ENCODE results near the gene ARHGAP35. TPM values are rescaled to one million over a fixed set of nuclear protein-coding genes. Genes with fewer than 3 reads are reported as not detected.

ARHGAP35 gene
- 84.9 and 86.0 TPM in 2 replicates for total RNA-seq
- long read RNA-seq, partial matches to known transcripts, result 0 of 3 reads
- long read RNA-seq, other reads (novel, unspliced or antisense), result 3 of 3 reads

- Mint-ChIP-seq H3K36me3 (ENCODE audit: insufficient read depth) (peaks cover 4% of the 10 kb centered on the region), H3K27ac (peak within 1 kb of the TSS; percentile 98), H3K9me3 (ENCODE audit: low read depth) (no peaks in the 10 kb centered on the region), H3K4me1 (ENCODE audit: low read depth) (peaks cover 20% of the 10 kb centered on the region), H3K4me3 (ENCODE audit: low read depth) (peak within 1 kb of the TSS; percentile 79), H3K27me3 (no peaks in the 10 kb centered on the region)
- no peak for TF ChIP-seq CTCF (IDR thresholded peaks at IDR 0.05; ENCODE audit: unreplicated experiment)
- DNase-seq (ENCODE audit: low spot score, unreplicated experiment), result no peak
Observed at GRCh38 chr19:46860846-46861690, at the start of gene ARHGAP35. Gene ARHGAP35 (plus strand): TSS chr19:46860997. CDS start chr19:46918676, 57,679 bp downstream.

GRCh38 chr19:46812977-46813838 is 47.6 kb upstream of the ARHGAP35 start:
- peaks cover 4% of the 10 kb centered on the region for H3K4me1 Mint-ChIP-seq (ENCODE audit: low read depth)
- no peaks in the 10 kb centered on the region for H3K36me3 Mint-ChIP-seq (ENCODE audit: insufficient read depth)
- H3K4me3 Mint-ChIP-seq (ENCODE audit: low read depth), result no peak overlapping the region
- TF ChIP-seq CTCF (IDR thresholded peaks at IDR 0.05; ENCODE audit: unreplicated experiment), result no peak
- no peaks in the 10 kb centered on the region for H3K9me3 Mint-ChIP-seq (ENCODE audit: low read depth)
- H3K27ac Mint-ChIP-seq, result no peak overlapping the region
- DNase-seq (ENCODE audit: low spot score, unreplicated experiment), result no peak
- peaks cover 6% of the 10 kb centered on the region for H3K27me3 Mint-ChIP-seq

- H3K9me3 Mint-ChIP-seq (ENCODE audit: low read depth), result no peaks in the 10 kb centered on the region
- H3K27ac Mint-ChIP-seq, result no peak overlapping the region
- TF ChIP-seq CTCF (IDR thresholded peaks at IDR 0.05; ENCODE audit: unreplicated experiment), result no peak
- H3K4me1 Mint-ChIP-seq (ENCODE audit: low read depth), result peaks cover 4% of the 10 kb centered on the region
- DNase-seq (ENCODE audit: low spot score, unreplicated experiment), result no peak
- H3K27me3 Mint-ChIP-seq, result peaks cover 6% of the 10 kb centered on the region
- no peak overlapping the region for H3K4me3 Mint-ChIP-seq (ENCODE audit: low read depth)
- H3K36me3 Mint-ChIP-seq (ENCODE audit: insufficient read depth), result no peaks in the 10 kb centered on the region
Observed at GRCh38 chr19:46813839-46814358, 46.9 kb upstream of the ARHGAP35 start.

GRCh38 chr19:46815833-46816627 is 44.8 kb upstream of the ARHGAP35 start:
- no peak for DNase-seq (ENCODE audit: low spot score, unreplicated experiment)
- no peaks in the 10 kb centered on the region for H3K9me3 Mint-ChIP-seq (ENCODE audit: low read depth)
- no peak for TF ChIP-seq CTCF (IDR thresholded peaks at IDR 0.05; ENCODE audit: unreplicated experiment)
- H3K36me3 Mint-ChIP-seq (ENCODE audit: insufficient read depth), result no peaks in the 10 kb centered on the region
- H3K4me1 Mint-ChIP-seq (ENCODE audit: low read depth), result peaks cover 4% of the 10 kb centered on the region
- no peak overlapping the region for H3K4me3 Mint-ChIP-seq (ENCODE audit: low read depth)
- H3K27me3 Mint-ChIP-seq, result peaks cover 12% of the 10 kb centered on the region
- no peak overlapping the region for H3K27ac Mint-ChIP-seq

Measured in progenitor cell of endocrine pancreas (in vitro differentiated cells).